ENCODE results near the gene ERP44.

The ERP44 gene

DNA sequence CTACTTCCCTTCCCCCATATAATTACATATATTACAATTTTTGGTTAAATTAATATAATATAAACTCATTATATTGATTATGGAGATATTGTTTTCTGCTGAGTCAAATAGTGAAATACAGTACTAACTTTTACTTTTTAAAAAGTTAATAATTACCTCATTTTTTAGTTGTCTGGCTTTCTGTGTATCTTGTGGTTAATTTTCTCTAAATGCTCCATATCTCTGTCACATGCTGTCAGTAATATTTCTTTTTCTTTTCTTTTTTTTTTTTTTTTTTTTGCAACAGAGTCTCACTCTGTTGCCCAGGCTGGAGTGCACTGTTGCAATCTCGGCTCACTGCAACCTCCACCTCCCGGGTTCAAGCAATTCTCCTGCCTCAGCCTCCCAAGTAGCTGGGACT lies 169.1 kb downstream of the ERP44 start:
- DNase-seq, result no peak
